HG03108 (cell line): Measurements from ENCODE around the gene CANX.
A peak's percentile ranks its signal among the peaks of the same experiment; 100 is the strongest.

ENCODE experiments used
- ATAC-seq: cut with Tn5 transposase; IDR thresholded peaks from one replicate; pipeline ENCODE4 v1.9.1; 2021; ENCODE audit warnings: moderate library complexity; ENCODE audit not compliant: unreplicated experiment

CANX gene

DNA sequence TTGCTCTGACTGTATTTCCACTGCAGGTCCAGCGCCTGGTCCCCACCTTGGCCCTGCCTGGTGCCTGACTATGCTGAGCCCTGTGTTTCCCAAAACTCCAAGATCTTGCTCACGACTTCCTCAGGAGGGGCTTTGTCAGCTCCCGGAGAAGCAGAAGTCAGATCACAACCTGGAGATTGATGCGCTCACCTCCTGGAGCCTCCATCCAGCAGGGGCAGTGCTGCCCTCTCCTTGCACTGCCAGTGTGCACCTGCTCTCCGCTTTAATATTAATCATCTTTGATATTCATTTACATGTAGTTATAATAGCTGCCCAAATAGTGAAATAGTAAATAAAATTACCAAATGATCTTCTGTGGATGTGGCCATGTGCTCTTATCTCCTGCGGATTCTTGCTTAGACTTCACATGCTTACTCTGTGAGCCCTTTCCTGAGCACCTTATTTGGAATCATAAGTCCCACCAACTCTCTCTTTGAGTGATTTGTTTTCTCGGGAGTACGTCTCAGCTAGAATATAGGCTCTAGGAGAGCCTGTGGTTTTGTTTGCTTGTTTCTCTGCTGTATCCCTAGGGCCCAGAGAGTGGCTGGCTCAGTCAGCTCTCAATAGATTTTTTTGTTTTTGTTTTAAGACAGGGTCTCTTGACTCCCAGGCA is 51.2 kb downstream of the CANX start:
- no peak for ATAC-seq

GRCh38 chr5:179753971-179754370 is 55.2 kb downstream of the CANX start:
- ATAC-seq = no peak

DNA sequence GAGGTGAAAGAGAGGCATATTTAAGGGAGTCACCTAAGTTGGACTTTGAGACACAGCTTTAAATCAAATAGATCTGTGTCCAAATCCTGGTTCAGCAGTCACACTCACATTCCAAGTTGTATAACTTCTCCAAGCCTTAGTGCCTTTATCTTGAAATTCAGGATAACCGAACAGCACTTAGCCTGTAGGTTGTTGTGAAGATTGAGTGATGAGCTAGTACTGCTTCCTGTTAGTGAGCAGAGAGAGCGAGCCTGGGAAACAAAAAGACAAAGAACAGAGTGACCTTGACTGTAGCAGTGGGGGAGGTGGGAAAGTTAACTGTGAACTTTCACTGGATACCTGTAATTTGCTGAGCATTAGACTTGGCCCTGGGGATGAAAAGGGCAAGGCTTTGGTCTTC is 56.3 kb downstream of the CANX start:
- no peak for ATAC-seq

GRCh38 chr5:179758955-179759354 is 60.2 kb downstream of the CANX start:
- no peak for ATAC-seq

GRCh38 chr5:179759581-179760551 is 61.1 kb downstream of the CANX start:
- ATAC-seq = peak; percentile 40

DNA sequence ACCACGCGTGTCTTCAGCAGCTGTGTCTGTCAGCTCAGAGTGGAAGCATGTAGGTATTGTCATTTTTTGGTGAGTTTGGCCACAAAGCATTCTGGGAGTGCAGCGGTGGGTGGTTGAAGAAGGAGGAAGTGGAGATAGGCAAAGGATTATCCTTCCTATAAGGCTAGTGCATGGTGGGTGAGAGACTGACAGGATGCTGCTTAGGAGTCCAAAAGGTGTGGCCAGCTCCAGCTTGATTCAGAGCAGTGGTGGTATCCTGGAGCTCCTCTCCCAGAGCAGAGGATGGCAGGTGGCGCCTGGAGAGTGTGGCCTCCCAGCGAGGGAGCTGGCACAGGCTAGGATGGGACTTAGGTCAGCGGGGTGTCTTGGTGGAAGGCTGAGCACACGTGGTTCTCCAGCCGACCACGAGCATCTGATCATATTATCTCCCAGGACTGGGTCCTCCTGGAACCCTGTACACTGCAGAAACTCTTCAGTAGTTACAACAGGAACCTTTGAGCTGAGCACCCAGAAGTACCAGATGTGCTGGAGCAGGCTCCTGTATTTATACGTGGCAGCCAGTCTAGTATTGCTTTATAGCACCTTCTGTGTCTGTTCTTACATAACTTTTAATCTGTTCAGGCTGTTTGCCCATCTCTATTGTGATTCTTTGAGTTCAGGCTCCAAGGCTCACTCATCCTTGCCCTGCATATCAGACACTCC is 63.5 kb downstream of the CANX start:
- no peak for ATAC-seq

- no peak for ATAC-seq
These were observed 64.0 kb downstream of the CANX start for GRCh38 chr5:179762781-179763176.

DNA sequence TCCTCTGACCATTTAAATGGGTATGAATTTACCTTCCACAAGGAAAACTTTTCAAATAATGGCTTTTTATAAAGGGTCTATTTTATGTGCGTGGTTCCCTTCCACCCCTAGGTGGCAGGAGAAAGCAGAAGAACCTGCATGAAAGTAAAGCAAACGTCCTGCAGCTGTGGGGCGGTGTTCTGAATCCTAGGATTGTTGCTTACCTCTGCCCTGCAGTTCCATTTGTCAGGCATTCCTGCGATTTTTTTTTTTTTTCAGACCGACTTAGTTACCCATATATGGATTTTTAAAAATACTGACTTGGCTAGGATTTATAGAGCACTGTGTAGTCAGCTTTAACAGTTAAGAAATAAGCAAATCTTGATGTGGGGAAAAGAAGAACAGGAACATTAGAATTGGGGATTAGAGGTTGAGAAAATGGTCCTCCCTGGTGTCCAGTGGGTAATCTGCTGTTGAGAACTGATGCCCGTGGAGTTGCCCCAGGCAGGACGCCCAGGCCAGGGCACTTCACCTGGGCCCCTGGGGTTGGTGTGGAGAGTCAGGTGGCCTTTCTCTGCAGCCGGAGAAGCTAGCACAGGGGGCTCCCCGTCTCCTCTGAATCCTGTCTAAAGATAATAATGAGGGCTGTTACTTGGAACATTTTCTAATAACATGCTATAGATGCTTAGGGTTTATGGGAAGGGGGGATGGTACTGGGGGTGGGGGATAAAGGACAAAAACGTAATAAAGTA is 64.6 kb downstream of the CANX start:
- ATAC-seq = peak; percentile 52

- ATAC-seq = no peak
These were observed 65.3 kb downstream of the CANX start for GRCh38 chr5:179764056-179764455.

- ATAC-seq = no peak
These were observed 66.6 kb downstream of the CANX start for GRCh38 chr5:179765400-179765799.

DNA sequence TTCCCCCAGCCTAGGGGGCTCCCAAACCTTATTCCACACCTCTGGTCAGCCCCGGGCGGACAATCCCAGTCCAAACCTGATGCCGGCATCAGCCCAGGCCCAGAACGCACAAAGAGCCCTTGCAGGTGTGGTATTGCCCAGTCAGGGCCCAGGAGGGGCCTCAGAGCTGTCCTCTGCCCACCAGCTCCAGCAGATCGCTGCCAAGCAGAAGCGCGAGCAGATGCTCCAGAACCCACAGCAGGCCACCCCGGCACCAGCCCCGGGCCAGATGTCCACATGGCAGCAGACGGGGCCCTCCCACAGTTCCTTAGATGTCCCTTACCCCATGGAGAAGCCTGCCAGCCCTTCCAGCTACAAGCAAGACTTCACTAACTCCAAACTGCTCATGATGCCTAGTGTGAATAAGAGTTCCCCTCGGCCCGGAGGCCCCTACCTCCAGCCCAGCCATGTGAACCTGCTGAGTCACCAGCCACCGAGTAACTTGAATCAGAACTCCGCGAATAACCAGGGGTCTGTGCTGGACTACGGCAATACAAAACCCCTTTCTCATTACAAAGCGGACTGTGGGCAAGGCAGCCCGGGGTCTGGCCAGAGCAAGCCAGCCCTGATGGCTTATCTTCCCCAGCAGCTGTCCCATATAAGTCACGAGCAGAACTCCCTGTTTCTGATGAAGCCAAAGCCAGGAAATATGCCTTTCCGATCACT is 67.4 kb downstream of the CANX start:
- ATAC-seq = no peak

GRCh38 chr5:179766726-179767455 is 68.1 kb downstream of the CANX start:
- ATAC-seq = no peak

- no peak for ATAC-seq
These were observed 68.8 kb downstream of the CANX start for GRCh38 chr5:179767496-179768100.

GRCh38 chr5:179768326-179769085 is 69.7 kb downstream of the CANX start:
- no peak for ATAC-seq

DNA sequence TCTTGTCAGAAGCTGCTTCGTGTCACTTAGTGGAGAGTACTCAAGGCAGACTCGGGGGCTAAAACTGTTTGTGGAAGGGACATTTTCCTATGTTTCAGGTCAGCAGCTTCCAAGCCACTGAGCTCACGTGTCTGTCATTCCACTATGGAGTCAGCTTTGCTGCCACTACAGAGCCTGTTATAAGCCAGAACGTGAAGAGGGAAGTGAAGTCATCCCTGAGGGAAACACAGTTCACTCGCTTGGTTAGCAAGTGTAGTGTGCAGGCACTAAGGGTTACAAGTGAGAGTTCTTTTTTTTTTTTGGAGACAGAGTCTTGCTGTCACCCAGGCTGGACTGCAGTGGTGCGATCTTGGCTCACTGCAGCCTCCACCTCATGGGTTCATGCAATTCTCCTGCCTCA is 70.5 kb downstream of the CANX start:
- no peak for ATAC-seq

GRCh38 chr5:179769796-179770195 is 71.0 kb downstream of the CANX start:
- no peak for ATAC-seq

- ATAC-seq = no peak
These were observed 72.6 kb downstream of the CANX start for GRCh38 chr5:179771311-179771895.

DNA sequence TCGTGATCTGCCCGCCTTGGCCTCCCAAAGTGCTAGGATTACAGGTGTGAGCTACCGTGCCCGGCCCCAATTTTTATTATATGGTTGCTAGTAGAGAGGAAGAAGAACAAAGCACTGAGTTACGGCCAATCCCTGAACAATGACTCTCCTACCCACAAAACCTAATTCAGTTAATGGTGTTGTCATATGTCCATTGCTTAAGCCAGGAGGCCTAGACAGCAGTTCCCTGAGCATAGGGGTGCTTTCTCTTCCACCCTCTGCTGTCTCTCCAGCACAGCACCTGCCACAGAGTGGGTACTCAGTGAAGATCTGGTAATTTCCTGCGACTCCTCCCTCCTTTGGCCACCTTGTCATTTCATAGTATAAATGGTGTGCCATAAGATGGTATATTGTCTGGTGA is 73.6 kb downstream of the CANX start:
- no peak for ATAC-seq
